Spleen (tissue), 7 donors: ENCODE measurements around the gene LYRM7.

Source experiments
- POLR2A ChIP-seq, 3 donors: fragments of 450-650 bp; IDR thresholded peaks; one replicate each; pipeline ENCODE4 v1.5.1; 2017; ENCODE audit warnings: antibody characterized with exemption in 3 of 3, mild to moderate bottlenecking in 1 of 3
- POLR2AphosphoS5 ChIP-seq, 3 donors: sonication (generic); formaldehyde crosslinking; IDR thresholded peaks; one replicate each; pipeline ENCODE4 v1.5.1; 2017; ENCODE audit warnings: antibody characterized with exemption in 3 of 3
- TF ChIP-seq, protein P1 (sequence below), 11 experiments: fragments of 200-600 bp in 7 of 11; fragments of 450-650 bp in 4 of 11; sonication (generic) in 4 of 11; IDR thresholded peaks in 8 of 11; conservative IDR thresholded peaks in 3 of 11; 1 replicate in 7 of 11; 2 replicates in 4 of 11; pipeline versions ENCODE4 v1.4.0 to v1.8.0; 2016 to 2021; ENCODE audit warnings: antibody characterized with exemption in 11 of 11, inconsistent platforms in 4 of 11, mild to moderate bottlenecking in 1 of 11
- donor health status: DM: no; HTN: no; CAD: no; lungs with moderate emphysema.
- donor health status: DM: no; HTN: no; CAD: no.
- donor health status: DM: no; HTN: no; CAD: no.

DNA sequence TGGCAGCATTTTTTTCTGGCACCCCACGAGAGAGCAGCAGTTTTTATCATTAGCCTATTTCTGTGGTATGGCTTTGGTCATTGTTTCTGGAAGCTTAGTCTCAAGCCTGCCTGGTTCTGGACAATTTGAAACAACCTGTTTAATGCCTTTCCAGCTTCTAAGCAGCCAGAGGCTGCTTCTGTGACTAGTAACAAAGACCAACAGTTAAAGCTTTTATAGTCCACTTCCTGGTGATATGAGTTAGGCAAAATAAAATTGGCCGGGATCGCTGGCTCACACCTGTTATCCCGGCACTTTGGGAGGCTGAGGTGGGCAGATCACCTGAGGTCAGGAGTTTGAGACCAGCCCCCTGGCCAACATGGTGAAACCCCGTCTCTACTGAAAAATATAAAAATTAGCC lies 24.0 kb downstream of the LYRM7 start:
- TF ChIP-seq POLR2A (IDR thresholded peaks at IDR 0.05) = no peak
- TF ChIP-seq, protein P1, sequence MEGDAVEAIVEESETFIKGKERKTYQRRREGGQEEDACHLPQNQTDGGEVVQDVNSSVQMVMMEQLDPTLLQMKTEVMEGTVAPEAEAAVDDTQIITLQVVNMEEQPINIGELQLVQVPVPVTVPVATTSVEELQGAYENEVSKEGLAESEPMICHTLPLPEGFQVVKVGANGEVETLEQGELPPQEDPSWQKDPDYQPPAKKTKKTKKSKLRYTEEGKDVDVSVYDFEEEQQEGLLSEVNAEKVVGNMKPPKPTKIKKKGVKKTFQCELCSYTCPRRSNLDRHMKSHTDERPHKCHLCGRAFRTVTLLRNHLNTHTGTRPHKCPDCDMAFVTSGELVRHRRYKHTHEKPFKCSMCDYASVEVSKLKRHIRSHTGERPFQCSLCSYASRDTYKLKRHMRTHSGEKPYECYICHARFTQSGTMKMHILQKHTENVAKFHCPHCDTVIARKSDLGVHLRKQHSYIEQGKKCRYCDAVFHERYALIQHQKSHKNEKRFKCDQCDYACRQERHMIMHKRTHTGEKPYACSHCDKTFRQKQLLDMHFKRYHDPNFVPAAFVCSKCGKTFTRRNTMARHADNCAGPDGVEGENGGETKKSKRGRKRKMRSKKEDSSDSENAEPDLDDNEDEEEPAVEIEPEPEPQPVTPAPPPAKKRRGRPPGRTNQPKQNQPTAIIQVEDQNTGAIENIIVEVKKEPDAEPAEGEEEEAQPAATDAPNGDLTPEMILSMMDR (IDR thresholded peaks at IDR 0.05 in 8 of 11, conservative IDR thresholded peaks at IDR 0.05 in 3 of 11) = no peak
- TF ChIP-seq POLR2AphosphoS5 (IDR thresholded peaks at IDR 0.05) = no peak
